Upper lobe of left lung (tissue), 4 donors: ENCODE measurements around the gene METTL22.

Experiments
- CTCF ChIP-seq, 6 experiments: fragments of 450-650 bp in 4 of 6; fragments of 200-600 bp in 2 of 6; sonication (generic) in 2 of 6; IDR thresholded peaks; one replicate each; pipeline ENCODE4 v1.5.1; 2016 to 2019; ENCODE audit warnings: antibody characterized with exemption in 6 of 6
- EP300 ChIP-seq, 4 donors: sonication (generic); formaldehyde crosslinking; IDR thresholded peaks; one replicate each; pipeline ENCODE4 v1.5.1; 2017; ENCODE audit warnings: antibody characterized with exemption in 4 of 4, control low read depth in 2 of 4
- POLR2A ChIP-seq, 4 donors: fragments of 450-650 bp; IDR thresholded peaks; one replicate each; pipeline ENCODE4 v1.5.1; 2016 to 2017; ENCODE audit warnings: antibody characterized with exemption in 4 of 4, mild to moderate bottlenecking in 2 of 4
- POLR2AphosphoS5 ChIP-seq, 2 donors: sonication (generic); formaldehyde crosslinking; IDR thresholded peaks; one replicate each; pipeline ENCODE4 v1.5.1; 2017; ENCODE audit warnings: antibody characterized with exemption in 2 of 2

- TF ChIP-seq CTCF (IDR thresholded peaks at IDR 0.05) = no peak
- no peak for TF ChIP-seq EP300 (IDR thresholded peaks at IDR 0.05)
- no peak for TF ChIP-seq POLR2AphosphoS5 (IDR thresholded peaks at IDR 0.05)
- TF ChIP-seq POLR2A (IDR thresholded peaks at IDR 0.05) = no peak
Measured at GRCh38 chr16:8585041-8585440, 36.5 kb upstream of the METTL22 start.
